ENCODE results near the gene TBX3. TPM values are rescaled to one million over a fixed set of nuclear protein-coding genes. Genes with fewer than 3 reads are reported as not detected.

Gene TBX3
- total and polyA plus RNA-seq, 3 donors from 2014 or later = 4.0 to 8.7 (median 8.4) TPM

- peak overlapping the region in 1 of 2 donors; percentile 56 for H3K27ac ChIP-seq
- WGBS, 2 donors = 38% methylated on average over 12 of the region's 12 CpGs
- peaks cover 14% of the 10 kb centered on the region for H3K4me1 ChIP-seq
- no peaks in the 10 kb centered on the region for H3K36me3 ChIP-seq (ENCODE audit: low read depth, missing control alignments)
- intact Hi-C loops (cut with DNase I; ENCODE audit: low total_unique reads) = no loop called here
- no peak overlapping the region for H3K4me3 ChIP-seq
- H3K27me3 ChIP-seq = no peaks in the 10 kb centered on the region
- DNase-seq = peak; percentile 70
- TF ChIP-seq, protein P1, sequence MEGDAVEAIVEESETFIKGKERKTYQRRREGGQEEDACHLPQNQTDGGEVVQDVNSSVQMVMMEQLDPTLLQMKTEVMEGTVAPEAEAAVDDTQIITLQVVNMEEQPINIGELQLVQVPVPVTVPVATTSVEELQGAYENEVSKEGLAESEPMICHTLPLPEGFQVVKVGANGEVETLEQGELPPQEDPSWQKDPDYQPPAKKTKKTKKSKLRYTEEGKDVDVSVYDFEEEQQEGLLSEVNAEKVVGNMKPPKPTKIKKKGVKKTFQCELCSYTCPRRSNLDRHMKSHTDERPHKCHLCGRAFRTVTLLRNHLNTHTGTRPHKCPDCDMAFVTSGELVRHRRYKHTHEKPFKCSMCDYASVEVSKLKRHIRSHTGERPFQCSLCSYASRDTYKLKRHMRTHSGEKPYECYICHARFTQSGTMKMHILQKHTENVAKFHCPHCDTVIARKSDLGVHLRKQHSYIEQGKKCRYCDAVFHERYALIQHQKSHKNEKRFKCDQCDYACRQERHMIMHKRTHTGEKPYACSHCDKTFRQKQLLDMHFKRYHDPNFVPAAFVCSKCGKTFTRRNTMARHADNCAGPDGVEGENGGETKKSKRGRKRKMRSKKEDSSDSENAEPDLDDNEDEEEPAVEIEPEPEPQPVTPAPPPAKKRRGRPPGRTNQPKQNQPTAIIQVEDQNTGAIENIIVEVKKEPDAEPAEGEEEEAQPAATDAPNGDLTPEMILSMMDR (IDR thresholded peaks at IDR 0.05) = no peak
- no peaks in the 10 kb centered on the region for H3K9me3 ChIP-seq
Measured at GRCh38 chr12:114655934-114656749, 27.8 kb downstream of the TBX3 start.

GRCh38 chr12:114649585-114649984 is 34.4 kb downstream of the TBX3 start:
- H3K9me3 ChIP-seq = no peaks in the 10 kb centered on the region
- TF ChIP-seq POLR2A (IDR thresholded peaks at IDR 0.05) = no peak
- TF ChIP-seq, protein P1 (IDR thresholded peaks at IDR 0.05) = no peak
- H3K4me3 ChIP-seq = no peak overlapping the region
- no peak for DNase-seq
- no peaks in the 10 kb centered on the region for H3K36me3 ChIP-seq (ENCODE audit: low read depth, missing control alignments)
- intact Hi-C loops (cut with DNase I; ENCODE audit: low total_unique reads) = no loop called here
- H3K27me3 ChIP-seq = no peaks in the 10 kb centered on the region
- WGBS, 2 donors = 78 to 85% methylated on average over 10 of the region's 10 CpGs
- no peak overlapping the region for H3K27ac ChIP-seq
- H3K4me1 ChIP-seq = no peaks in the 10 kb centered on the region

GRCh38 chr12:114648711-114649110 is 35.3 kb downstream of the TBX3 start:
- H3K4me1 ChIP-seq = no peaks in the 10 kb centered on the region
- intact Hi-C loops (cut with DNase I; ENCODE audit: low total_unique reads) = no loop called here
- H3K36me3 ChIP-seq (ENCODE audit: low read depth, missing control alignments) = no peaks in the 10 kb centered on the region
- H3K27me3 ChIP-seq = no peaks in the 10 kb centered on the region
- WGBS, 2 donors = 82% methylated on average over 3 of the region's 3 CpGs
- no peak overlapping the region for H3K4me3 ChIP-seq
- DNase-seq = no peak
- TF ChIP-seq, protein P1 (IDR thresholded peaks at IDR 0.05) = no peak
- TF ChIP-seq POLR2A (IDR thresholded peaks at IDR 0.05) = no peak
- H3K9me3 ChIP-seq = no peaks in the 10 kb centered on the region
- H3K27ac ChIP-seq = no peak overlapping the region

GRCh38 chr12:114638790-114639435 is 45.1 kb downstream of the TBX3 start:
- no peaks in the 10 kb centered on the region for H3K36me3 ChIP-seq (ENCODE audit: low read depth, missing control alignments)
- 67 to 68% methylated on average over 6 of the region's 6 CpGs for WGBS, 2 donors
- H3K27ac ChIP-seq = no peak overlapping the region
- intact Hi-C loops (cut with DNase I; ENCODE audit: low total_unique reads) = no loop called here
- no peak for TF ChIP-seq POLR2A (IDR thresholded peaks at IDR 0.05)
- TF ChIP-seq, protein P1 (IDR thresholded peaks at IDR 0.05) = no peak
- no peak overlapping the region for H3K4me3 ChIP-seq
- no peaks in the 10 kb centered on the region for H3K4me1 ChIP-seq
- no peak for DNase-seq
- H3K9me3 ChIP-seq = no peaks in the 10 kb centered on the region
- H3K27me3 ChIP-seq = no peaks in the 10 kb centered on the region

Data from testis (tissue), 3 donors.